OCI-LY1 (cell line): Measurements from ENCODE around the gene ZNF608.

Experiments used
- H2AFZ ChIP-seq: fragments of 200-600 bp; sonication (generic), shearing (Covaris generic); 2 replicates; pipeline ENCODE4 v1.6.0; 2014; ENCODE audit warnings: antibody characterized with exemption, mild to moderate bottlenecking, low read length
- H3F3A ChIP-seq: fragments of 200-600 bp; sonication (generic), shearing (Covaris generic); 2 replicates; pipeline ENCODE4 v1.6.0; 2014; ENCODE audit warnings: mild to moderate bottlenecking, antibody characterized with exemption, low read length, moderate library complexity; ENCODE audit not compliant: insufficient read depth
- H3K27ac ChIP-seq: fragments of 200-600 bp; sonication (generic); 2 replicates; pipeline ENCODE4 v1.5.1; 2014; ENCODE audit warnings: low read length, mixed run types, mild to moderate bottlenecking, low read depth; ENCODE audit not compliant: poor library complexity, severe bottlenecking
- H3K27me3 ChIP-seq: fragments of 200-600 bp; sonication (generic); 2 replicates; pipeline ENCODE4 v1.6.0; 2014; ENCODE audit warnings: antibody characterized with exemption, mild to moderate bottlenecking, low read length, moderate library complexity; ENCODE audit not compliant: insufficient read depth
- H3K36me3 ChIP-seq: fragments of 200-600 bp; sonication (generic); 2 replicates; pipeline ENCODE4 v1.6.1; 2014; ENCODE audit warnings: mild to moderate bottlenecking, antibody characterized with exemption, low read length, moderate library complexity, mixed read lengths; ENCODE audit not compliant: insufficient read depth
- H3K4me1 ChIP-seq: fragments of 200-600 bp; sonication (generic); 2 replicates; pipeline ENCODE4 v1.5.1; 2014; ENCODE audit warnings: mild to moderate bottlenecking, low read length, moderate library complexity; ENCODE audit not compliant: insufficient read depth, severe bottlenecking
- H3K4me2 ChIP-seq: fragments of 200-600 bp; sonication (generic), shearing (Covaris generic); 2 replicates; pipeline ENCODE4 v1.6.1; 2014; ENCODE audit warnings: low read length
- H3K4me3 ChIP-seq: fragments of 200-600 bp; sonication (generic); 2 replicates; pipeline ENCODE4 v1.5.1; 2014; ENCODE audit warnings: low read length, low read depth, mild to moderate bottlenecking, mixed read lengths; ENCODE audit not compliant: poor library complexity, severe bottlenecking
- H3K79me2 ChIP-seq: fragments of 200-600 bp; shearing (Covaris generic); 2 replicates; pipeline ENCODE4 v1.6.1; 2016; ENCODE audit warnings: mixed run types, low read length, mixed read lengths; ENCODE audit not compliant: insufficient read depth
- H3K9ac ChIP-seq: fragments of 200-600 bp; sonication (generic), shearing (Covaris generic); 2 replicates; pipeline ENCODE4 v1.6.1; 2014; ENCODE audit warnings: mild to moderate bottlenecking, low read length, mixed read lengths
- H3K9me2 ChIP-seq: fragments of 200-600 bp; sonication (generic), shearing (Covaris generic); 2 replicates; pipeline ENCODE4 v1.6.1; 2014; ENCODE audit warnings: low read depth, mild to moderate bottlenecking, low read length, mixed read lengths
- H3K9me3 ChIP-seq: fragments of 200-600 bp; shearing (Covaris generic); 2 replicates; pipeline ENCODE4 v1.6.1; 2014; ENCODE audit warnings: low read length, mixed read lengths
- H4K20me1 ChIP-seq: fragments of 200-600 bp; sonication (generic), shearing (Covaris generic); 2 replicates; pipeline ENCODE4 v1.6.0; 2016; ENCODE audit warnings: mild to moderate bottlenecking, low read length; ENCODE audit not compliant: insufficient read depth
- EZH2 ChIP-seq: fragments of 200-600 bp; sonication (generic), shearing (Covaris generic); IDR thresholded peaks from 2 replicates; pipeline ENCODE4 v1.8.0; 2017; ENCODE audit warnings: borderline replicate concordance, mixed run types, mild to moderate bottlenecking, antibody characterized with exemption, low read length, moderate library complexity, mixed read lengths
- TF ChIP-seq, protein P1 (sequence below): fragments of 200-600 bp; sonication (generic), shearing (Covaris generic); IDR thresholded peaks from 2 replicates; pipeline ENCODE4 v1.5.1; 2017; ENCODE audit warnings: mild to moderate bottlenecking, antibody characterized with exemption, low read length, moderate library complexity, mixed read lengths

Gene ZNF608

GRCh38 chr5:124728331-124728967 lies 18.0 kb downstream of the ZNF608 start:
- Histone ChIP-seq H3K9me2 (no peaks in the 10 kb centered on the region), H4K20me1 (no peaks in the 10 kb centered on the region), H3K27me3 (no peaks in the 10 kb centered on the region), H3K9me3 (no peaks in the 10 kb centered on the region), H3K27ac (peak overlapping the region; percentile 99), H2AFZ (no peak overlapping the region), H3K4me3 (peak overlapping the region; percentile 58), H3K36me3 (no peaks in the 10 kb centered on the region), H3K79me2 (peaks cover 95% of the 10 kb centered on the region), H3K9ac (no peak overlapping the region; the same call in 1 of the 2 replicates), H3K4me2 (peak overlapping the region; percentile 71), H3F3A (no peaks in the 10 kb centered on the region), H3K4me1 (peaks cover 100% of the 10 kb centered on the region)
- TF ChIP-seq, protein P1, sequence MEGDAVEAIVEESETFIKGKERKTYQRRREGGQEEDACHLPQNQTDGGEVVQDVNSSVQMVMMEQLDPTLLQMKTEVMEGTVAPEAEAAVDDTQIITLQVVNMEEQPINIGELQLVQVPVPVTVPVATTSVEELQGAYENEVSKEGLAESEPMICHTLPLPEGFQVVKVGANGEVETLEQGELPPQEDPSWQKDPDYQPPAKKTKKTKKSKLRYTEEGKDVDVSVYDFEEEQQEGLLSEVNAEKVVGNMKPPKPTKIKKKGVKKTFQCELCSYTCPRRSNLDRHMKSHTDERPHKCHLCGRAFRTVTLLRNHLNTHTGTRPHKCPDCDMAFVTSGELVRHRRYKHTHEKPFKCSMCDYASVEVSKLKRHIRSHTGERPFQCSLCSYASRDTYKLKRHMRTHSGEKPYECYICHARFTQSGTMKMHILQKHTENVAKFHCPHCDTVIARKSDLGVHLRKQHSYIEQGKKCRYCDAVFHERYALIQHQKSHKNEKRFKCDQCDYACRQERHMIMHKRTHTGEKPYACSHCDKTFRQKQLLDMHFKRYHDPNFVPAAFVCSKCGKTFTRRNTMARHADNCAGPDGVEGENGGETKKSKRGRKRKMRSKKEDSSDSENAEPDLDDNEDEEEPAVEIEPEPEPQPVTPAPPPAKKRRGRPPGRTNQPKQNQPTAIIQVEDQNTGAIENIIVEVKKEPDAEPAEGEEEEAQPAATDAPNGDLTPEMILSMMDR, result no peak
- TF ChIP-seq EZH2, result no peak

GRCh38 chr5:124726631-124727362 lies 19.6 kb downstream of the ZNF608 start:
- TF ChIP-seq, protein P1, result no peak
- no peak for TF ChIP-seq EZH2
- no peaks in the 10 kb centered on the region for H3K36me3 ChIP-seq
- H3F3A ChIP-seq, result no peaks in the 10 kb centered on the region
- H3K9me2 ChIP-seq, result no peaks in the 10 kb centered on the region
- H3K27ac ChIP-seq, result peak overlapping the region; percentile 76
- H3K9me3 ChIP-seq, result no peaks in the 10 kb centered on the region
- H3K4me1 ChIP-seq, result peaks cover 100% of the 10 kb centered on the region
- no peak overlapping the region for H2AFZ ChIP-seq
- no peaks in the 10 kb centered on the region for H4K20me1 ChIP-seq
- peak overlapping the region; percentile 79; the same call in 1 of the 2 replicates for H3K4me2 ChIP-seq
- H3K27me3 ChIP-seq, result no peaks in the 10 kb centered on the region
- H3K4me3 ChIP-seq, result peak overlapping the region; percentile 9
- H3K79me2 ChIP-seq, result peaks cover 95% of the 10 kb centered on the region
- peak overlapping the region; percentile 6; the same call in 1 of the 2 replicates for H3K9ac ChIP-seq

DNA sequence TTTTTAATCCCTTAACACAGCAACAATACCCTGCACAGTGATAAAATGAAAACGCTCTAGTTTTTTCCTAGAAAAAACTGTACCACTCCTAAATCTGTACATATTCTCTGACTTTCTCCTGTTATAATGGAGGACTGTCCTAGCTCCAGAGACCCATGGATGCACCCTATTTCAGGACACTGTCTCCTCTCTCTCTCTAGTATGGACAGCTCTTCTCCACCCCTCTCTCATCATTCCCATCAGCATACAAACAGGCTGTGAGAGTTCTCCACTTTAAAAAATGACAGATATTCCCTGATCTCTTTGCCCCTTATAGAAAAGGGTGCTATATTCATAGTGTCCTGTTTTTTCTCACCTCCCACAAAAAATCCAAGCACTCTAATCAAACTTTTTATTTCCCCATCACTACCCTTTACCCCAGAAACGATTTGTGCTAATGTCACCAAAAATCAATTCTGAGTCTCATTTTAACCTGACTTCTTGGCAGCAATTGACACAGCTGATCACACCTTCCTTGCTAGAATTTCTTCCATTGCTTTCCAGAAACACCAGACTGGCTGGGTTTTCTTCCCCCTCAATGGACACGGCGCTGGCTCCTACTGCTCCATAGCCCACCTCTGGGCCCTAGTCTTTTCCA lies 20.7 kb downstream of the ZNF608 start:
- H3F3A ChIP-seq, result no peaks in the 10 kb centered on the region

More for the DNA sequence above, 20.7 kb downstream of the ZNF608 start:
- H4K20me1 ChIP-seq, result no peaks in the 10 kb centered on the region
- TF ChIP-seq, protein P1, result no peak
- no peak for TF ChIP-seq EZH2
- H3K4me2 ChIP-seq, result peak overlapping the region; percentile 79
- peak overlapping the region; percentile 76 for H3K27ac ChIP-seq
- H3K4me3 ChIP-seq, result peak overlapping the region; percentile 55
- no peaks in the 10 kb centered on the region for H3K9me2 ChIP-seq
- no peaks in the 10 kb centered on the region for H3K27me3 ChIP-seq
- H3K79me2 ChIP-seq, result peaks cover 95% of the 10 kb centered on the region
- no peaks in the 10 kb centered on the region for H3K9me3 ChIP-seq
- no peaks in the 10 kb centered on the region for H3K36me3 ChIP-seq
- H2AFZ ChIP-seq, result no peak overlapping the region
- H3K9ac ChIP-seq, result peak overlapping the region; percentile 56; the same call in 1 of the 2 replicates
- peaks cover 100% of the 10 kb centered on the region for H3K4me1 ChIP-seq
